Endothelial cell (in vitro differentiated cells): ENCODE results near the gene FLT1. TPM values are rescaled to one million over a fixed set of nuclear protein-coding genes. Genes with fewer than 3 reads are reported as not detected.

Experiments used
- DNase-seq: peaks from one replicate; pipeline ENCODE4 v3.0.0; 2021; ENCODE audit warnings: low spot score
- H3K27ac Mint-ChIP-seq: one replicate; pipeline ENCODE4 v1.8.0; 2021; ENCODE audit warnings: mixed read lengths, inconsistent platforms; ENCODE audit not compliant: unreplicated experiment
- H3K27me3 Mint-ChIP-seq: one replicate; pipeline ENCODE4 v1.8.0; 2021; ENCODE audit warnings: mild to moderate bottlenecking, moderate library complexity, mixed read lengths, inconsistent platforms; ENCODE audit not compliant: unreplicated experiment
- H3K36me3 Mint-ChIP-seq: one replicate; pipeline ENCODE4 v1.8.0; 2021; ENCODE audit warnings: mild to moderate bottlenecking, low read depth, mixed read lengths, inconsistent platforms; ENCODE audit not compliant: unreplicated experiment
- H3K4me1 Mint-ChIP-seq: one replicate; pipeline ENCODE4 v1.8.0; 2021; ENCODE audit warnings: mild to moderate bottlenecking, mixed read lengths, inconsistent platforms; ENCODE audit not compliant: unreplicated experiment
- H3K4me3 Mint-ChIP-seq: one replicate; pipeline ENCODE4 v1.8.0; 2021; ENCODE audit warnings: mild to moderate bottlenecking, mixed read lengths, inconsistent platforms; ENCODE audit not compliant: unreplicated experiment
- H3K9me3 Mint-ChIP-seq: one replicate; pipeline ENCODE4 v1.8.0; 2021; ENCODE audit warnings: mixed read lengths, inconsistent platforms; ENCODE audit not compliant: unreplicated experiment
- CTCF ChIP-seq: fragments of 200-600 bp; sonication (generic); IDR thresholded peaks from one replicate; pipeline ENCODE4 v1.5.0; 2021; ENCODE audit warnings: antibody characterized with exemption; ENCODE audit not compliant: unreplicated experiment
- total RNA-seq: library from RNA; stranded (reverse); fragmentation: NEBNext Ultra II Directional; extraction: Animal tissue kit (Norgen Biotek cat#: 25700); gene quantifications from one replicate; pipeline ENCODE4 v1.2.1, GENCODE V29; 2021; ENCODE audit not compliant: unreplicated experiment

The FLT1 gene
- total RNA-seq, 1 donor from 2014 or later, result 759 TPM

- no peak for TF ChIP-seq CTCF
- Mint-ChIP-seq H3K27me3 (peaks cover 16% of the 10 kb centered on the region), H3K4me3 (no peak overlapping the region), H3K36me3 (peaks cover 13% of the 10 kb centered on the region), H3K27ac (no peak overlapping the region), H3K4me1 (peaks cover 4% of the 10 kb centered on the region), H3K9me3 (no peaks in the 10 kb centered on the region)
- DNase-seq, result no peak
These were observed 45.7 kb upstream of the FLT1 start for GRCh38 chr13:28540612-28541011.

GRCh38 chr13:28539625-28540286 lies 44.8 kb upstream of the FLT1 start:
- TF ChIP-seq CTCF, result no peak
- H3K9me3 Mint-ChIP-seq, result no peaks in the 10 kb centered on the region
- no peak for DNase-seq
- no peak overlapping the region for H3K27ac Mint-ChIP-seq
- peaks cover 4% of the 10 kb centered on the region for H3K4me1 Mint-ChIP-seq
- H3K27me3 Mint-ChIP-seq, result peaks cover 16% of the 10 kb centered on the region
- H3K4me3 Mint-ChIP-seq, result no peak overlapping the region
- H3K36me3 Mint-ChIP-seq, result peaks cover 11% of the 10 kb centered on the region

- no peak overlapping the region for H3K4me3 Mint-ChIP-seq
- peaks cover 10% of the 10 kb centered on the region for H3K4me1 Mint-ChIP-seq
- no peak for TF ChIP-seq CTCF
- no peak for DNase-seq
- H3K27ac Mint-ChIP-seq, result no peak overlapping the region
- H3K36me3 Mint-ChIP-seq, result peaks cover 7% of the 10 kb centered on the region
- H3K27me3 Mint-ChIP-seq, result peaks cover 13% of the 10 kb centered on the region
- H3K9me3 Mint-ChIP-seq, result no peaks in the 10 kb centered on the region
These were observed 44.0 kb upstream of the FLT1 start for GRCh38 chr13:28538932-28539331.

- H3K4me3 Mint-ChIP-seq, result no peak overlapping the region
- peaks cover 16% of the 10 kb centered on the region for H3K27me3 Mint-ChIP-seq
- no peak for TF ChIP-seq CTCF
- DNase-seq, result no peak
- peaks cover 5% of the 10 kb centered on the region for H3K36me3 Mint-ChIP-seq
- H3K4me1 Mint-ChIP-seq, result peaks cover 19% of the 10 kb centered on the region
- H3K9me3 Mint-ChIP-seq, result no peaks in the 10 kb centered on the region
- H3K27ac Mint-ChIP-seq, result no peak overlapping the region
These were observed 42.2 kb upstream of the FLT1 start for GRCh38 chr13:28537171-28537570.

- no peak overlapping the region for H3K4me3 Mint-ChIP-seq
- DNase-seq, result no peak
- TF ChIP-seq CTCF, result no peak
- peaks cover 14% of the 10 kb centered on the region for H3K27me3 Mint-ChIP-seq
- H3K9me3 Mint-ChIP-seq, result no peaks in the 10 kb centered on the region
- H3K27ac Mint-ChIP-seq, result no peak overlapping the region
- H3K4me1 Mint-ChIP-seq, result peaks cover 19% of the 10 kb centered on the region
- H3K36me3 Mint-ChIP-seq, result peaks cover 5% of the 10 kb centered on the region
These were observed 41.4 kb upstream of the FLT1 start for GRCh38 chr13:28536371-28536770.
